GM12878 (cell line): ENCODE results near the gene MIA2.
"Not testable (repeated sequence)": the region's sequence is repeated elsewhere in the genome, so short reads cannot be mapped to it uniquely, and the experiment has no call there.

Source experiments
- BRCA1 ChIP-seq: IDR thresholded peaks from 2 replicates; pipeline ENCODE4 v1.6.1; 2011; ENCODE audit warnings: low read depth, low read length, improper control_type of control experiment
- E2F4 ChIP-seq: IDR thresholded peaks from 2 replicates; pipeline ENCODE4 v1.6.1; 2012; ENCODE audit warnings: low read depth, low read length, improper control_type of control experiment
- KLF5 ChIP-seq: fragments of 450-650 bp; IDR thresholded peaks from 2 replicates; pipeline ENCODE4 v1.6.1; 2014; ENCODE audit warnings: mild to moderate bottlenecking; ENCODE audit not compliant: partially characterized antibody
- POU2F2 ChIP-seq: IDR thresholded peaks from 3 replicates; pipeline ENCODE4 v1.6.1; 2011; ENCODE audit warnings: low read depth, mild to moderate bottlenecking, low read length, borderline replicate concordance
- SP1 ChIP-seq: IDR thresholded peaks from one replicate; pipeline ENCODE4 v1.6.1; 2011; ENCODE audit warnings: low read depth, low read length
- STAT1 ChIP-seq: fragments of 450-650 bp; conservative IDR thresholded peaks from 2 replicates; pipeline ENCODE4 v1.6.1; 2014; ENCODE audit warnings: antibody characterized with exemption, mild to moderate bottlenecking
- ZZZ3 ChIP-seq: IDR thresholded peaks from 2 replicates; pipeline ENCODE4 v1.6.1; 2011; ENCODE audit warnings: low read depth; ENCODE audit not compliant: control insufficient read depth, insufficient read length
- TF ChIP-seq, protein P1 (sequence below): IDR thresholded peaks from 2 replicates; pipeline ENCODE4 v1.6.1; 2011; ENCODE audit warnings: low read depth, low read length, improper control_type of control experiment, borderline replicate concordance
- TF ChIP-seq, protein P2 (sequence below), 3 experiments: IDR thresholded peaks in 2 of 3; conservative IDR thresholded peaks in 1 of 3; 2 replicates each; pipeline ENCODE4 v1.5.1; 2011; ENCODE audit warnings: low read depth in 3 of 3, low read length in 3 of 3, mild to moderate bottlenecking in 3 of 3, control low read depth in 2 of 3, moderate library complexity in 2 of 3, inconsistent platforms in 1 of 3, mixed read lengths in 1 of 3; ENCODE audit not compliant: control insufficient read depth in 2 of 3, insufficient read depth in 1 of 3; ENCODE audit errors: extremely low read depth in 1 of 3

- not testable (repeated sequence) for TF ChIP-seq KLF5, E2F4, STAT1, SP1, ZZZ3, BRCA1, POU2F2
- TF ChIP-seq, protein P1, sequence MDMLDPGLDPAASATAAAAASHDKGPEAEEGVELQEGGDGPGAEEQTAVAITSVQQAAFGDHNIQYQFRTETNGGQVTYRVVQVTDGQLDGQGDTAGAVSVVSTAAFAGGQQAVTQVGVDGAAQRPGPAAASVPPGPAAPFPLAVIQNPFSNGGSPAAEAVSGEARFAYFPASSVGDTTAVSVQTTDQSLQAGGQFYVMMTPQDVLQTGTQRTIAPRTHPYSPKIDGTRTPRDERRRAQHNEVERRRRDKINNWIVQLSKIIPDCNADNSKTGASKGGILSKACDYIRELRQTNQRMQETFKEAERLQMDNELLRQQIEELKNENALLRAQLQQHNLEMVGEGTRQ: not testable (repeated sequence)
- TF ChIP-seq, protein P2, sequence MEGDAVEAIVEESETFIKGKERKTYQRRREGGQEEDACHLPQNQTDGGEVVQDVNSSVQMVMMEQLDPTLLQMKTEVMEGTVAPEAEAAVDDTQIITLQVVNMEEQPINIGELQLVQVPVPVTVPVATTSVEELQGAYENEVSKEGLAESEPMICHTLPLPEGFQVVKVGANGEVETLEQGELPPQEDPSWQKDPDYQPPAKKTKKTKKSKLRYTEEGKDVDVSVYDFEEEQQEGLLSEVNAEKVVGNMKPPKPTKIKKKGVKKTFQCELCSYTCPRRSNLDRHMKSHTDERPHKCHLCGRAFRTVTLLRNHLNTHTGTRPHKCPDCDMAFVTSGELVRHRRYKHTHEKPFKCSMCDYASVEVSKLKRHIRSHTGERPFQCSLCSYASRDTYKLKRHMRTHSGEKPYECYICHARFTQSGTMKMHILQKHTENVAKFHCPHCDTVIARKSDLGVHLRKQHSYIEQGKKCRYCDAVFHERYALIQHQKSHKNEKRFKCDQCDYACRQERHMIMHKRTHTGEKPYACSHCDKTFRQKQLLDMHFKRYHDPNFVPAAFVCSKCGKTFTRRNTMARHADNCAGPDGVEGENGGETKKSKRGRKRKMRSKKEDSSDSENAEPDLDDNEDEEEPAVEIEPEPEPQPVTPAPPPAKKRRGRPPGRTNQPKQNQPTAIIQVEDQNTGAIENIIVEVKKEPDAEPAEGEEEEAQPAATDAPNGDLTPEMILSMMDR (IDR thresholded peaks at IDR 0.05 in 2 of 3, conservative IDR thresholded peaks at IDR 0.05 in 1 of 3; ENCODE audit: control insufficient read depth in 2 of 3, extremely low read depth in 1 of 3, insufficient read depth in 1 of 3, low read depth in 3 of 3, low read length in 3 of 3): not testable (repeated sequence)
These were observed 26.3 kb upstream of the MIA2 start for GRCh38 chr14:39207430-39207829.
